NCI-H2081 treated with DMSO at 0.1 percent for 48 hours (cell line): ENCODE measurements around the gene EXOC1.

ENCODE experiments used
- DNase-seq: peaks from one replicate; lab custom pipeline; 2025; lab: John Stamatoyannopoulos, UW

Gene EXOC1

DNA sequence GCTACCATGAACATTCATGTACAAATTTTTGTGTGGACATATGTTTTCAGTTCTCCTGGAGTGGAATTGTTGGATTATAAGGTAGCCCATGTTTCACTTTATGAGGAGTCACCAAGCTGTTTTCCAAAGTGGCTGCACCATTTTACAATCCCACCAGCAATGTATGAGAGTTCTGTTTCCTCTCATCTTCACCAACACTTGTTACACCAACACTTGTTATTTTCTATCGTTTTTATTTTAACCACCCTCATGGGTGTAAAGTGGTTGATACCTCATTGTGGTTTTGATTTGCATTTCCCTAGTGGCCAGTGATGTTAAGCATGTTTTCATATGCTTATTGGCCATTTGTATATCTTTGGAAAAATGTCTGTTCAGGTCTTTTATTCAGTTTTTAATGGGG is 4.1 kb downstream of the EXOC1 start:
- DNase-seq = no peak

DNA sequence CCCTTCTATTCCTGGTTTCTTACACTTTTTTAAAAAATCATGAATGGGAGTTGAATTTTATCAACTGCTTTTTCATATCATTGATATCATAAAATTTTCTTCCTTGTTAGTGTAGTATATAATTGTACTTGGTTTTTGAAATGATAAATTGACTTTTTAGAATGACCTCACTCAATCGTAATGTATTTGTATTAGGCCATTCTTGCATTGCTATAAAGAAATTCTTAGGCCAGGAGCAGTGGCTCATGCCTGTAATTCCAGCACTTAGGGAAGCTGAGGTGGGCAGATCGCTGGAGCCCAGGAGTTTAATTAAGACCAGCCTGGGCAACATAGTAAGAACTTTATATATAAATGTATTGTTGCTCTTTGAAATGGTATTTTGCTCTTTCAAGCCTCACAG is 6.3 kb downstream of the EXOC1 start:
- no peak for DNase-seq

DNA sequence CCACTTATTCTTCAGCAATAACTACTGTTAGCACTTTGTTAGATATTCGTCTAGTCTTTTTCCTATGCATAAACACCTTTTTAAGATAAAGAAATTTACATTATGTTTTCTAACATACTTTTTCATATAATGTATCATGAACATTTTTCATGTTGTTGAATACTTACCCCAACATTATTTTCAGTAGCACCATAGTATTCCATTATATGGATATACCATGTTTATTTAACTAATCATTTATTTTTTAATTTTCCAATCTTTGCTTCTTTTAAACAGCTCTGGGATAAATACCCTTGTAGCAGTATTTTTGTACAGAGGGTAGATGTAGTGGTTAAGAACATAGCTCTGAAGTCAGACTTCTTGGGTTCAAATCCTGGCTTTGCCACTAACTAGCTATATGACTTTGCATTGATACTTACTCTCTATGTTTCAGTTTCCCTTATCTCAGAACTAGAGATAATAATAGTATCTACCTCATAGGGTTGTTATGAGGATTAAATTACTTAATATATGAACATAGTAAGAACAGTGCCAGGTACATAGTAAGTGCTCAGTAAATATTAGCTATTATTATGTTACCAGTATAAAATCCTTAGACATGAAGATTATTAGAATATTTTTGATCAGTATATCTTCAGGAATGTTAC is 11.3 kb downstream of the EXOC1 start:
- DNase-seq = no peak

DNA sequence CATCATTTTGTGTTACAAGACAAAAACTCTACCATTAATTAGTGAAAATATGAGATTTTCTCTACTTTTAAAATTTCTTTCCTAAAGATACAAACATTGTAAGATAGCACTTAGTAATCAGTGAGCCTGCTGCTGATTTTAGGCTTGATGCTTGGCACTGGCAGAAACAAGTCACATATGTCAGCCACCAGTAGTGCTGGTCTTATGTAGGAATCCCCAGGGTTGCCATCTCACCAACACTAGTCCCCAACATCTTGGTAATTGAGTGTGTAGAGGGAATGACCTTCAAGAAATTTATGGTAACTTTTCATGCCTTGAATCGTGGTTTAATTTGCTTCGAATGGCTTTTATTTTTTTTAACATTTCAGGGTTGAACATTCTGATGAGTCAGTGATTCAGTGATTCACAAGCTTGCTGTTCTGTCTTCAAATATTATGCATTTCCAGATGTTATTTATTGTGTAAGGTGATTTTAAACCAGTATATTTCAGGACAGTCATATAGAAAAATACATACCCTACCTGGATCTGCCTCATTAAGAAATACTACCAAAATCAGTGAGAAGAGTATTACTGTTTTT is 11.9 kb downstream of the EXOC1 start:
- no peak for DNase-seq

DNA sequence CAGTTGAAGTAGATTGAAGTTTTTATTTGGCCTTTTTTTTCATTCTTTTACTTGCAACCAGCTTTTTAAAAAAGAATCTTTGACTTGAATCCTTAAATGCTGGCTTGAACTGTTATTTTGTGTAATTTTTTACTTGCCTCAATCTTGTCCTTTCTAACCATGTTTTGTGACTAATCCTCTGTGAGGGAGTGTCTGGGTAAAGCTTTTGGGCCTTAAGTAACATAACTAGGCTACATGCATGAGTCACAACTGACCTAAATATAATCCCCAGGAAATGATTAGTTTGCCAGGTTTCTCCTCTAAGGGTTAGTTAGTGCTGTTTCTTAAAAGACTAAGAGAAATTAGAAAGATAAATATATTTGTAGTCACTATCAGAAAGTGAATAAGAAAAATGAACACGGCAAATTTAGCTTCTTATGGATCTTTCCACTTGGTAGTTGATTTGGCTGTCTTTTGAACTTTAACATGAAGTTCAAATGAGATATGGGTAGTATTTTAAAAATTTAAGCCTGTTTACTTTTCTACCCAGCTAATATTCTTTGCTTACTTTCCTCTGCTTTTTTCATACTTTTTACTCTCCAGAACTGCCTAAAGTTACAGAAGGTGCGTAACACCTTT is 13.0 kb downstream of the EXOC1 start:
- DNase-seq = no peak

DNA sequence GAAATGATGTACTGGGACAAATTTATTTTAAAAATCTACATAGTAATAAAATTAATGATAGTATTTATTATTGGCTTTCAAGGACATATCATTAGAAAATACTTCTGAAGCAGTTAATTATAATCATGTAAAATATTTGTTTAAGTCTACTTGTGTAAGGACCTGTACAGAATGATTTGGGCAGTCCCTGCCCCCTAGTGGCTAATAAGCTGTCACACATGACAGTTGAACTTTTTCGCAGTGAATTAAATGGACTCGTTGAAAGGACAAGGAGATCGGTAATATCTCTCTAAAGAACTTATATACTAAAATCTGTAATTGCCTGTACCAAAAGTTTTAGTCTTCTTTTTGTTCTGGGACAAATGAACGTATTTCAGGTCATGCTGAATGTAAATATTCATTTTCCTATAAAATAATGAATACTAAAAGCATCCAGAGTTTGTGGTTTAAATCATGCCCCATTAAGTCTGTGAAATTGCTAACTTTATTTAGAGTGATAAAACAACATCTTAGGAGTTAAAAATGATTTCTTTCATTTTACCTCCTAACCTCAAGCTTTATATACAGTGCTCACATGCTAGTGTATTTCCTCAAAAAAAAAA is 13.6 kb downstream of the EXOC1 start:
- peak; percentile 31 for DNase-seq

DNA sequence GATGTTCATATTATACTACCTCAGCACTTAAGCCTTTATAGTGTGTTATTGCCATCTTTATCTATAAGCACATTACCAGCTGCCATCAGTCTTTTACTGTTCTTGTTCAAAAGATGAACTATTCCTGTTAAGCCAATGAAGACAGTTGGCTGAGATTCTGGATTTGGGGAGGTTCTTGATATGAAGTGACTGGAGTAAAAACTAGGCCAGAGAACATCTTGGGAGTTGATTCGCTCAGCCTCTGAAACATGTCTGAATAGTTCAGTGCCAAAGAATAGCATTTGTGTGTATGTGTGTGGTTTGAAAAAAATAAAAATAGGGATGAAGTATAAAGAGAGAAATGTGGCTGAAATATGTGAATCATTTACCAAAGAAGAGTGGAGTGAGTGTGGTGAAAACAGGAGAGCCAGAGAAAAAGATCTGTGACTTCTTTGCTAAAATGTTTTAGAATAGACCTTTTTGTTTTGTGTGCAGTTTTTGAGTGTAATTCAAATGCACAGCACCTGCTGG is 15.2 kb downstream of the EXOC1 start:
- DNase-seq = no peak

DNA sequence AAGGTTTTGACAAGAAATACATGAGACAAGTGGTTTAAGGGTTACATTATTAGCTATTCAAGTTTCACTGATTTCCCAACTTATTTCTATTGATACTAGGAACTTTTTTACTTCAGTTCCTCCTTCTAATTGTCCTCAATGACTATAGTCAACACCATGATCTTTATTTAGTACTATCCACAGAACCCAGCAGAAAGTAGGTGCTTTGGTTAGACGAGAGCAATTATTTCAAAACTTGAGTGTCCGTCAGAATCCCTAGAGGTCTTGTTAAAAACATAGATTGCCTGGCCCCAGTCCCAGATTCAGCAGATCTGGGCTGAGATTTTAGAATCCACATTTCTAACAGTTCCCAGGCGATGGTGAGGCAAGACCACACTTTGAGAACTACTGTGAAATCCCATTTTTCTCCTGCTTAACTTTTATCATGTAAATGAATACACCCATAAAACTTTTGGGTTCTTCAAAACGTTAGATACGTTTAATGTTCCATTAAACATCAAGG is 17.9 kb downstream of the EXOC1 start:
- DNase-seq = no peak

DNA sequence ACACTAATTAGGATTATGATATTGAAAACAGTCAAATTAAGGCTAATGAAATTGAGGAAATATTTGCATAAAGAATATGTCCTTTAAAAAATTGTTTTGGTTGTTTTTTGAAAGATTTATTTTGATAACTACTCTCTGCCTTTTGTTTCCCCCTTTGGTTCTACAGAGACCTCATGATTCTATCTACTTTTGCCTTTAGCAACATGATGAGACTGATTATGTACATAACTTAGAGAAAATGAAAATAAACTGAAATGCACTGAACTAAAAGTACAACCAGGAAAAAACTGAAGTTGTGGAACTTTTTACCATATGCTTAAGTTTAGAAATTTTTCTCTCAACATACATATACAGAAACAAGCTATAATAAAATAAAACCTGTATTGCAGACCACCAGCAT is 21.4 kb downstream of the EXOC1 start:
- no peak for DNase-seq

DNA sequence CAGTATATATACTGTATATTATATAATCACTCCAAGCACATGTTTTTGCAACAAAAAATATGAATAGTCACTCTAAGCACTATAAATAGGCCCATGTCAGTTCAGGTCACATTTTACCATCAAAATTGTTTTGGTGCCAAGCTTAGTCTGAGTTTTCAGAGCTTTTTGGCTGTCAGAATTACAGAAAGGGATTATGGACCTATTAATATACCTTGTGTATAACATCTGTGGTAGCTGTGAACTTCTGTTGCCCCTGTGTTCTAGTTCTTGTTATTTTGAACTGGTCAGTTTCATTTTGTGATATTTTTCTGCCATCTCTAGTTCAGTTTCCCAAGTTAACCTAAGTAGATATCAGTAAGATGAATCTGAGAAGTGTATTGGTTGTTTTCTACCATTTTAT is 22.9 kb downstream of the EXOC1 start:
- DNase-seq = no peak

DNA sequence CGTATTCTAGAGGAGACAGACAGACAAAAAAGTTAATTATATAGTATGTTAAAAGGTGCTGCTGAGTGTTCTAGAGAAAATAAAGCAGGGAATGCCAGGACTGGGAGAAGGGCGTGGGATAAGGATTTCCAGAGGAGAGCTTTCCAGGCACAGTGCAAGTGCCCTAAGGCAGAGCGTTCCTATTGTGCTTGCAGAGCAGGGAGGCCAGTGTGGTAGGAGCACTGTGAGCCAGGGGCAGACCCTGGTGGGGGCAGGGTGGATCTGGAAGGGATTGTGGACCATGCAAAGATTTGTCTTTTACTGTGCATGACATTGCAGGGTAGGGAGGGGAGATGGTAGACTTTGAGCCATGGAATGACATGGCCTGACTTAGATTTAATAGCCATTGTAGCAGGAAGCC is 25.8 kb downstream of the EXOC1 start:
- DNase-seq = no peak

DNA sequence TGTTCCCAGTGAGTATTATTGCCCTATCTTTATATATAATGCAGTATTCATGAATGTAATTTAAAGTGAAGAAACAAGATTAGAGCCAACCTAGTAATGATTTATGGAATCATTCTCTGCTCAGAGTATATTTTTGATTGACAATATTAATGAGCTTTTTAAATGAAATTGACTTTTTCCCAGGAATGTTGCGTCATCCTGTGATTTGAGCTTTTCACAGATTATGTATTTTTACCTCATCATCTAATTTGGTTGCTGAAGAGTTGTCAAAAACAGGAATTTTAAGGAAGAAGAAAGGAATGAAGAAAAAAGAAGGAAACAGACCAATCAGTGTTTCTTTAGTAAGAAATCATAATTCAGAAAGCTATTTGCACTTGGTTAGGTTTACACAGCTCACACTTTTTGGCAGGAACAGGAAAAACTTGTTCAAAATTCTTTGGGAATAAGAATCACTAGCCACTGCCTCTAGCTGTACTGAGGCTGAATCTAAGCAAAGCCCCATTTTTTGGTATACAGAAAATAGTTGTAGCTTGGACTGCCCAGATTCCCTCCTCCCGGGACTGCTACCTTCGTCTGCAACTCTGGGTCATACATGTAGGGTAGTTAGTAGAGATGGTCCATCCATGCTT is 27.3 kb downstream of the EXOC1 start:
- no peak for DNase-seq

DNA sequence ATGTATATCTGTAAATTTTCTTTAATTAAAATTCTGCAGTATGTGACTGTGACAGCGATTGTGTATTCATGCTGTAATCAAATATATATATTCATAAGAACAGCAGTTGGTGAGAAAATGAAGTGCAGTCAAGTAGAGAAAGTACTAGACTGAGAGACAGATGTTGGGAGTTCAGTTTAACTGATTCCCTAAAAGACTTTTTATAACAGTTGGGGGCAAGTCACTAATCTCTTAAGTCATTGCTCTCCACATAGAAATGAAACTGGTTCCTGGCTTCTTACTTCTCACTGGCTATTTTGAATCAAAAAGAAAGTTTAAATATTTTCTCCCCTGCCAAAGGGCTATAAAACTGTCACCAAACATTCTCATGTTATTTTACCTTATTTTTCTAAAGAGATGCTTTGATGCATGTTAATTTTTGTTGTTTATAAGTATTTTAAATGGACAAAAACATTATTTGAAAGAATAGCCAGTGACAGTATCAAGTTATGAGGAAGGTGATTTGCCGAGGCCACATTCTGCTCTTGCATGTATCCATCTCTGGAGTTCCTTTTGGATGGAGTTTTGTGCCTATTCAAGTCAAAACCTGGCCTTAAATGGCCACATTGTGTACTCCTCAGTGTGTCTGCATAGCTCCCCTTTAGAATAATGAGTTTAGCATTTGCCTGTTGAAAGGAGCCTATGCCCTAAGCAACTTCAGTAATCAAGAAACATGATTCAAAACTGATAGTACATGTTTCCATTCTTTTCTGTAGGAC is 30.8 kb downstream of the EXOC1 start:
- no peak for DNase-seq

DNA sequence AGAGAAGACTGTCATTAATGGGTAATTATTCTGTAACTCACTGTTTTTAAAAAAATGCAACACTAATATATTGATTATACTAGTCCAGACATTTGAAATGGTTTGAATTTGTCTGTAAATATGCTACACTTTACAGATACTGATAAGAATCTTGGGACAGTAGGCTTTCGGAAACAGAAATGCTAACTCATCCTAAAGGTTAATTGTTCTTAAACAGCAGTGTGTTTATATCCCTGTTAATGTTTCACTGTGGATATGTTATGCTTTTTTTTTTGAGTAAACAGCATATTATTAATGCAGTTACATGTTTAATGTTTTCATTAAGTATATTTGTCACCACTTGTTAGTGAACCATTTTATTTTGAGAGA is 31.4 kb downstream of the EXOC1 start:
- DNase-seq = no peak

DNA sequence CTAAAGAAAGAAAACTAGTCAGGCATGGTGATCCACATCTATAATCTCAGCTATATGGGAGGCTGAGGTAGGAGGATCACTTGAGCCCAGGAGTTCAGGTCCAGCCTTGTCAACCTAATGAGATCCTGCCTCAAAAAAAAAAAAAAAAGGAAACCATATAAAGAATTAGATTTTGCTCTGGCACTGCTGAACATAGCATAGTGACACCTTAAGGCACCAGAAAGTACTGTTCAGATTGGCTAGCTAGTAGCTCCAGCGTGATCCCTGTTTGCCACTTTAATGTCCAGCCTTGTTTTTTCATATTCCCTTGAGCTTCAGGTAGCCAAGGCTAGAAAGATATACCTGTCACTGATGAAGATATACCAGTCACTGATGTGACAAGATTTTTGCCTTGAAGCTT is 34.1 kb downstream of the EXOC1 start:
- no peak for DNase-seq

DNA sequence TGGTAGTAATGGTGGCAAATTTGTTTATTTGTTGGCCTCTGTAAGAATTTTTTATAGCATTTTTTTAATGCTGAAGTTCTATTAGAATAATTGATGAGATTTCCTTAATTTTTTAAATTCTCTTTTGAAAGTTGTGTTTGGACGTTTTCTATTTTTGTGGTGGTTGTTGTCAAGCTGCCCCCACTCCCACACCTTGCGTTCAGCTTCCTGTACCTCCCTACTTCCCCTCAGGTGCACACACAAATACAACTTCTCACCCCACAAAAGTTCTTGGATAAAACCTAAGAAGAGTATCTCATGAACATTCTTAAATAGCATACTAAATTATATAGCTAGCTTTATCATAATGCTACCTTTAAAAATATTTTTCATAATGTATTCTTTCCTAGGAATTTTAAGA is 38.7 kb downstream of the EXOC1 start:
- DNase-seq = no peak

DNA sequence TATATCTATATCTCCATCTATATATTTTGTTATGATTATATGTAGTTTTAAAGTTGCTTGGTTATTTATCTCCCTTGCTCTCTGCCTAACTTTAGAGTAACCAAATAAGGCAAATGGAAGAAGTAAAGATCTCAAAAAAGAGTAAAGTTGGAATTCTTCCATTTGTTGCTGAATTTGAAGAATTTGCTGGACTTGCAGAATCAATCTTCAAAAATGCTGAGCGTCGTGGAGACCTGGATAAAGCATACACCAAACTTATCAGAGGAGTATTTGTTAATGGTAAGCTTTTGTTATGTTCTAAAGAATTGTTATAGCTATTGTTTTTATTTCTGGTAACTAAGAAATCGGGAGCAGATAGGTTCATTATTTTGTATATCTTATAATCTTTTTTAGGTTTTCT is 43.2 kb downstream of the EXOC1 start:
- DNase-seq = no peak

DNA sequence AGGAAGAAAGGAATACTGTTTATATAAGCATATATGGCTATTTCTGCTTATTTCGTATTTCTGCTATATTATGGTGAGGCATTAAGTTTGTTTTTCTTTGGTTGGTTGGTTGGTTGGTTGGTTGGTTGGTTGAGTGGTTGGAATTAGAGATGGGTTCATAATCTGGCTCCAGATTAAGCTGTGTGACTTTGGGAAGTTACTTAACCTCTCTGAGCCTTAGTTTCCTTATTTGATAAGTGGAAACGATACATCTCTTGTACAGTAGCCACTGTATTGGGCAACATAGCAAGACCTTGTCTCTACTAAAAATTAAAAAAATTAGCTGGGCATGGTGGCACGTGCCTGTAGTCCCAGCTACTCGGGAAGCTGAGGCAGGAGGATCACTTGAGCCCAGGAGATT is 49.2 kb downstream of the EXOC1 start:
- no peak for DNase-seq

DNA sequence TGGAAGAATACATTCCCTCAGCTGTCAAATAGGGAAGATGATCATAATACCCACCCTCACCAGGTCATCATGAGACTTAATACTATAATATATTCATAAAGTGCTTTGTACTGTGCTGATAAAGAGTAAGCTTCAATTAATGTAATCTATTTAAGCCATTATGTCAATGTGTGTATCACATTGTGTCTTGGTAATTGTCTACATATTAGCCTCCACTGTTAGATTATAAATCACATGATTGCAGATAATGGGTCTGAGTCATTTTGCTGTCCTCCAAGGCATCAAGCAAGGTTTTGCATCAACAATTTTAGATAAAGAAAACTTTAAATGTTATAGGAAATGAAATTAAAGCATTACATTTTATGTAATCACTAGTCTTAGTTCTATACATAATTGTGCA is 50.1 kb downstream of the EXOC1 start:
- DNase-seq = no peak

DNA sequence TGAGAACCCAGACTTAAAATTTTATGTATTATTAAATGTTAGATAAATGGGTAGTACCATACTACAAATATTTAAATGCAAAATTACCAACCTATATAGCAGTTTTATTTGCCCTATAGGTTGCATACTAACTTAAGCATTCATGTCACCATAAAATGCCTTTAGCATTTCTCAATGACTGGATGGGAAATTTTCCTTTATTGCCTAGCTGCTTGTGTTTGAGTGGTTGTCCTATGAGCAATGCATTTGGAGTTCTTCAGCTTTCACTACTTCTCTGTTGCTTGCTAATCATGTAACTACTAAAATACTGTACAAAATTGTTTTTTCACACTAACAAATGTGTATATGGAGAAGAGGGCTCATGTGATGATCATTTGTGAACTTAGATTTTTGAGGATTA is 51.1 kb downstream of the EXOC1 start:
- no peak for DNase-seq

DNA sequence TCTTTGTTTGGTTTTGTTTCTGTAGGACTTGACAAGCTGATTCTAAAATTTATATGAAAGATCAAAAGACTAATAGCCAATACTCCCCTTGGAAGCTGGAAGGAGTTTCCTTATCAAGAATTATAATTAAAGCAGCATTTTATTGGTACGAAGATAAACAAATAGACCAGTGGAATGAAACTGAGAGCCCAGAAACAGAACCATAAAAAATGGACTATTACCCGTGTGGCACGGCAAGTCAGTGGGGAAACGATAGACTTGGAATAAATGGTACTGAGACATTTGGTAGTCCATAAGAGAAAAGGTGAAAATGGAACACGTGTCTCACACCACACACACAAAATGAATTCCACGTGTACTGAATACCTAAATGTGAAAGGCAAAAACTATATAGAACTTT is 52.9 kb downstream of the EXOC1 start:
- DNase-seq = no peak

DNA sequence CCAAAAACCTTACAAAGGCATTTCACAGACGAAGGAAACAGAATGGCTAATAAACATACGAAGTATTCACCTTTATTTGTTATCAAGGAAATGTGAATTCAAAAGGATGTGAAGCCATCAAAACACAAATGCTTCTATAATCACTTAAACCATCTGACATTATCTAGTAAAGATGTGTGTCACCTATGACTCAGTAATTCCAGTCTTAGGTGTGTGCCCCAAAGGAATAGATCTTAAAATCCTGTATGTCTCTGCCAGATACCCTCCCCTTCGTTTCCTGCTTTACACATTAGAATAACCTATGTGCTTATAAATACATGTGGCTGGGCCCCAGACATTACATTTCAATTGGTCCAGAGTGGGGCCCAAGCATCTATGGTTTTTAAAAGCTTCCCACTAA is 53.5 kb downstream of the EXOC1 start:
- no peak for DNase-seq
